Mucosa of gallbladder (tissue), 1 donor: Measurements from ENCODE around the gene MTMR3. TPM values are rescaled to one million over a fixed set of nuclear protein-coding genes. Genes with fewer than 3 reads are reported as not detected.

Experiments used
- DNase-seq: peaks from one replicate; pipeline ENCODE4 v3.0.0-alpha.2; 2020; ENCODE audit warnings: low spot score
- total RNA-seq: library from RNA; stranded (reverse); gene quantifications from one replicate; pipeline ENCODE4 v1.2.1, GENCODE V29; 2021
- donor health status: DM: no; HTN: no; CAD: no.

MTMR3 gene
- total RNA-seq, 1 donor from 2014 or later = 50.7 TPM

DNA sequence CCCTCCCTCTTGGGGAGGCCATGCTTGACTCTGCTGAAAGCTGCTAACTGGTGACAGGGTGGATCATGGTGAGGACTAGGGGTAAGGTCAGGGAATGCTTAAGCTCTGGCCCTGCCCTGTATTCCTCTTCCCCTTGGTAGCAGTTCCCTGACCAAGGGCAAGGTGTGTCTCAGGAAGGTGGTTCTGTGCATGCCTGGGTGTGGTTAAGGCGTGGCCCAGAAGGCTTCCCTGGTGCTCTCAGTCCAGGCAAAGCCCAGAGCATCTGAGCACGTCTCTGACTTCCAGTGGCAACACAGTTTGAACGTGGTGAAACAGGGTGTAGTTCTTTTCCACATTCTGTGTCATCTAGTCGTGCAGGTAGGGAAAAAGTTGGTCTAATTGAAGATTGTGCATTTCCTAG lies 144.2 kb downstream of the MTMR3 start:
- peak; percentile 48 for DNase-seq

DNA sequence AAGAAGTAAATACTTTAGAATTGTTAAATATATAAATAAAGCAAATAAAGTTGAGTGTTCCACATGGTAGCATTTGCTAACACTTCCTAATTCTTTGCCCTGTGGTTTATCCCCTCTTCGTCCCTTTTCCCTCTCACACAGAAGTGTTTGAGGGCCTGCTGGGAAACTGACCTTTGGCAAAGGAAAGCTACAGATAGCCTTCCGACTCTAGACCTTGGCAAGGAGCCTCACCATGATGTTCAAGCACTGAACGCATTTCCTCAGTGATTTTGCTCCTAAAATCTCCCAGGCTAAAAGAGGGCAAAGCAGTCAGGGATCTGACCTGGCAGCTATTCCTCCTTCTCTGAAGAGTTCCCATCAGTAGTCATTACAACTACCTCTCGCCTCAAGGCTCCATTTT lies 144.8 kb downstream of the MTMR3 start:
- DNase-seq = no peak

GRCh38 chr22:30028731-30029130 lies 145.8 kb downstream of the MTMR3 start:
- DNase-seq = no peak

- no peak for DNase-seq
Measured at GRCh38 chr22:30029512-30029911, 146.5 kb downstream of the MTMR3 start.

DNA sequence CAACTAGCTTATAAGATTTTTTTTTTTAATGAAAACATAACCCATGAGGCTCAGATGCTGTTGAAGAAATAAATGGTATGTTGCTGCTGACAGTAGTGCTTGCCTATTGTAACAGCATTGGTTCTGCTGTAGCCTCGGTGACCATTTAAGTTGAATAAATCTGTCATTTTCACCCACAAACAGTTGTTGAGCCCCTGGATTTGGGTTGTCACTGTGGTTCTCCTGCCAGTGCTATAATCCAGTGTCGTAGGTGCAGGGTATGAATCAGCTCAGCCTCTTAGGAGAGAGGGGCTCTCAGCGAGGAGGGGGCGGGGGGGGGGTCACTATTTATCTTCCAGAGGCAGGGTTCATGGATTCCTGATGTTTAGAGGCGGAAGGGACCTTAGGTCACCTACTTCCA lies 147.4 kb downstream of the MTMR3 start:
- no peak for DNase-seq

DNA sequence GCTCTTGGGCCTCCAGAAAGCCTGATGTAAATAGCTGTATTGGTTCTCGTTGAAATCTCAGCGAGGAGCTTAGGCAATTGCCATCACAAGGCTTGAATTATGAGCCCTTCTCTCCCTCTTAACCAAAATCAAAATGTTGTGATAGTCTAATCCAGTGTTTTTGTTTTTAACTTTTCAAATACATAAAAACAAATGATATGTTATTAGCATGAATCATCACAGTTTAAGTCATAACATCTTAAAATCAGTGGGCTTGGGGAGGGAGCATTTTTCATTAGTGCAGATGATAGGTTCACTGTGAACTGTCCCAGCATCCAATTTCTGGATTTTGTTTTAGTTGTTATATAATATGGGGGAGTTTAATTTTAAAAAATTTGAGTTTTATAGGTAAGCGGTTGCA lies 148.4 kb downstream of the MTMR3 start:
- DNase-seq = no peak

- DNase-seq = no peak
Measured at GRCh38 chr22:30031764-30032455, 148.9 kb downstream of the MTMR3 start.

DNA sequence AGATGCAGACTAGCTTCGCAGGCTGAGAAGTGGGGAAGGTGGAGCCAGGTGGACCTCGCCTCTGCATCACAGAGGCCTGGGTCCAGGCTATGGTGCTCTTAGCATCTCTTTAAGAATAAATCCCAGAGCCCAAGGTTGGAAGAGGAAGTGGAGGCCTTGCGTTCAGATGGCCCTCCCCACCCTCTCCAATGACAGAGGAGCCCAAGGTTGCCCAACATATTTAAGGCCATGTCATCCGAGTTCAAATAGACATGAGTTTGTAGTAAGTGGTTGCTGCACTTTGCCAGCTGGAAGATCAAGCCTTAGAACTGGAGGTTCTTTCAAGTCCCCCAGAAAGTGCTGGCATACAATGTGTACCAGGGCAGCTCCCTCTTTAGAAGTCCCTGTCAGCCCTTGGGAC lies 150.2 kb downstream of the MTMR3 start:
- no peak for DNase-seq

- no peak for DNase-seq
Measured at GRCh38 chr22:30033901-30034300, 150.9 kb downstream of the MTMR3 start.

DNA sequence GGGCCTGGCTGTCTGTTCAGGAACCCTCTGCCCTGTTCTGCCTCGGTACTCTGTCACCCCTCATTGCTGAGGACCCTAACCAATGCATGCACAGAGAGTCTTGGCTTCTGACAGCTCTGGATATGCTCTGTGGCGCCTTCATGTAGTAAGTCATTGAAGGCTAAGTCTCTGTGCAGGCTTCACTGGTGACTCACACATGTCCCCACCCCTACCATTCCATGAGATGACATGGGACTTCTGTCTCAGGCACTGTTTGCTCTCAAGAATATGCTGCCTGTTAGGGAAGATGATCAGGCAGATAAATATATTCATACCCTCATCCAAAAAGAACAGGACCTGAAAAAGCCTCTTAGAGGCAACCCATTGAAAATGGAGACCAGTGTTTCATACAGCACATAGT lies 153.7 kb downstream of the MTMR3 start:
- DNase-seq = no peak

GRCh38 chr22:30038219-30038618 lies 155.2 kb downstream of the MTMR3 start:
- peak; percentile 45 for DNase-seq

DNA sequence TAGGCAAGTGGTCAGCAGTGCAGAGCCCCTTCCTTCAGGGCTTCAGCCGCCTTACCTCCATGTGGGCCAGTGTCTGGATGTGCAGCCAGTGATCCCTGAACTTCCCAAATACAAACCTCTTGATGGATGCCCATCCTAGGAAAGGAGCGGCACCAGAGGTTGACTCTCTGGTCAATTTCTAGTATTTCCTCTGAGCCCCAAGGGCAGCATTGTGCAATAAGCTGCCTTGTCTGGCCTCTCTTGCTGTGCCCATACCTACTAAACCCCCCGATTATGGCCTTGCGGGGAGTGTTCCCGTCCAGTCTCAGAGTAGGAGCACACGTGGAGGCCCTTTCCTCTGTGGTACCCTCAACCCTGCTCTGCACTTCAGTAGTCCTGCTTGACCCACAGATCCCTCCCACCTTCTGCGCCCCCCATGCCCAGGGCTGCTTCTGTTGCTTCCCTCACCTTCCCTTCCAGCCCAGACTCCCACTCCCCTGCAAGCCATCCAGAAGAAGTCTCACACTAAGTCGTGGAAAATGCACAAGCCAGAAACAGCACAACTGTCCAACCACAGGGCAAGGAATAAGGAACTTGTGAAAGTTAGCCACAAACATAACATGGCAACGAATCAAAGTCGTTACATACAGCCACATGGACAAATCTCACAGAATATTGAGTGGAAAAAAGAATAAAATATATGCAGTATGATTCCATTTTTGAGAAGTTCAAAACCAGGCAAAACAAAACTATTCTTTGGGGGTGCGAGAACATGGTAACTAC lies 157.7 kb downstream of the MTMR3 start:
- no peak for DNase-seq

DNA sequence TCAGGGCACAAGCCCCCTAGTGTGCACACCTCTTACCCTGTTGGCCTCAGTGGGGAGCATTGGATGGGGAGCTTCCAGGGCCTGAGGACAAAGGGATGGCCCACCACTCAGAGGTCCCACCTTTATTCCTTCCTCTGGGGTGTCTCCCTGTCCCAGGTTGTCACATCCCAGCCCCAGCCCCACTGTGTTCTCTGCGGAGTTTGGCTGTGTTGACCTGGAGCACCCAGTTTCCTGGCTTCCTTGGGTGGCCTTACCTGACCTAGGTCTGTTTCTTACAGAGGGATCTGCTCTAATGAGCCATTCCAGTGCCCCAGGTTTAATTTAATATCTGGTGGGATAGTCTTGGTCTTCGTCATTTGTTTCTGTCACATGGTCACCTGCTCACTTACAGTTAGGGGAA lies 158.5 kb downstream of the MTMR3 start:
- no peak for DNase-seq

DNA sequence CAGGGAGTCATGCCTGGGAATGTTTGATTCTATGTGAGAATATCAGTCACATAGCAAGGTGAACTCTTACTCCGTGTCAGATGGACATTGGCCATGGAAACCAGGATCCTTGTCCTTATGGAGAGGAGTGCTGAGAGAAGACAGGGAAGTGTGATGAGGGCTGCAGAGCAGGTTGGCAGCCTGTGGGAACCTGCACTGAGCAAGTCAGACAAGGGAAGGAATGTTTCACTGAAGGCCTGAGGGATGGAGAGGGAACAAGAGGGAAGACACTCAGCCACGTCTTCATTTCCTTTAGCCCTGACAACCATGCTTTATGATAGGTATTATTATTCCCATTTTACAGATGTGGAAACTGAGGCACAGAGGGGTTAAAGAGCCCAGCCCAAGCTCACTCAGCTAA lies 158.9 kb downstream of the MTMR3 start:
- no peak for DNase-seq

DNA sequence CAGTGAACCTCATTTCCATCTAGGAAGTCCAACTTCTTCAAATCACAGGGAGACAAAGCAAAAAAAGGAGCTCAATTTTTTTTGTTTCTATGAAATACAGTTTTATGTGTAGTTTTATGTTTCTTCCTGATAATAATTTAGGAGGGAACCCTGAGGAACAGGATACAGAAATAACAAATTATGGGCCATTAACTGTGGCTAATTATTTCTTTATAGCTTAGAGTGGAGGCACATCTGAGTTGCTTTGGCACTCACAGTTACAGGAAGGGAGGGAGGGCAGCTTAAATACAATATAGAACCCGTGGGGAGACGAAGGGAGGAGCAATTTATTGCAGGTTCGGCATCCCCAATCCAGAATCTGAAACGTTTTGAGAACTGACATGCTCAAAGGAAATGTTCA lies 160.2 kb downstream of the MTMR3 start:
- DNase-seq = no peak

- DNase-seq = peak; percentile 86
Measured at GRCh38 chr22:30044369-30044768, 161.4 kb downstream of the MTMR3 start.

DNA sequence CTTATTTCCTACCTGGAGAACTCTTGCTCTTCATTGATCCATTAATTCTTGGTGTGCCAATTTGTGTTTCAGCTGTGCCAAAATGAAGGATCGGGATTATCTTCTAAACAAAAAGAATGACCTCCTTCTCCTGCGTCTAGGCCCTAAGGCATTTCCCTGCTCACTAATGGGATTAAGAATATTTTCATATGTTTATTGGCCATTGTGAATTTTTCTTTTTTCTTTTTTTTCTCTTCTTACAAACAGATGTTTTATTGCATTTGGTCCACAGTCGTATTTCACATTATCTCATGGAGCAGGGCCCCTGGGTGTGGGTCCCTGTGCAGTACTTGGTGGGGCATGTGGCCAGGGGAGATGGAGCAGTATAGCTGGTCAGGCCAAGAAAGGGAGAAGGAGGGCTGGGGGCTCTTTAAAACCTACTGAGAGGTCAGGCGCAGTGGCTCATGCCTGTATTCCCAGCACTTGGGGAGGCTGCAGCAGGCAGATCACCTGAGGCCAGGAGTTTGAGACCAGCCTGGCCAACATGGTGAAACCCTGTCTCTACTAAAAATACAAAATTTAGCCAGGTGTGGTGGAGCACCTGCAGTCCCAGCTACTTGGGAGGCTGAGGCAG lies 162.0 kb downstream of the MTMR3 start:
- no peak for DNase-seq

DNA sequence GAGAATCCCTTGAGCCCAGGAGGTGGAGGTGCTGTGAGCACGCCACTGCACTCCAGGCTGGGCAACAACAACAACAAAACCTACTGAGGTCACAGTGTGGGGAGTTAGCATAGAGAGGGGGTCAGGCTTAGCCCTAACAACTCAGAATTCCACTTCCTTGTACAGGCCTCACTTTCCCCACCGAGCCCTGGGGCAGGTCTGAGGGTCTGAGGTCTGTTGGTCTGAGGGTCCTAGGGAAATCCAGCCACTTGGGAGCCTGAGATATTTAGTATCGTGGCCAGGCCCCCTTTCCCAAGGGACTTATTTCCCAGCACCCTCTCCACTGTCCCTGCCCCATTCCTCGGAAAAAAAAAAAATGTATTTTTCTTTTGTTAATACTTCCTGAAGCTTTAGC lies 162.5 kb downstream of the MTMR3 start:
- no peak for DNase-seq

DNA sequence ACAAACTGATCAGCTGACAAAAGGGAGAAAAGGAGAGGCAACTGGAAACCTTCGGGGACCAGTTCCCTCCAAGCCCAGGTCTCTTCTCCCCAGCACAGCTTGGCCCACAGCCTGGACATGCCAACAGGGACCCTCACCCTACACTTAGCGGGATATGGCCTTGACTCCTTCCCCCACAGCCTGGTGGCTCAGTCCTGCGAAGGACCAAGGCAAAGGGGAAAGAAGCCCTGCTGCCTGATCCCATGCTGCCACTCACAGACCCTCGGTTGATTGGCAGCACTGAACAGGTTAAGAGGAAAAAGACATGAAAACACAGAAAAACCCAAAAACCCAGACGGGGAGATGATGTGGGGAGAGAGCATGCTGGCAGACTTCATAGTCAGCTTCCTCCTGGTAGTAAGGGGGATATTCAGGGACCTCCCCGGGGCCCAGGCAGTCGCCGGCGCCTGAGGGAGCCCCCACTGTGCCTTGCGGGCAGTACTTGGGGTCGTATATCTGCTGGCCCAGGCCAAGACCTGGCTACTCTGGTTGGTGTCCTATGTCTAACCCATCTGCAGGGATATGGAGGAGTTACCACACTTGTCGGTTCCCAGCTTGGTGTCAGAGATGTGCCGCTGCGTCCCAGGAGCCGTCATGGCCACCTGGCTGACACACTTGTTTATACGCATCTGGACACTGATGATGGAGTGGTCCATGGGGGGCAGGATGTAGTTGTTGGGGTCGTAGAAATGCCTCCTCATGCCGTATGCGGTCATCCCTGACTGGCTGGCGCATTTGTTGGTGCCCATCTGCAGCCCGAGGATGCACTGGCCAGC lies 163.1 kb downstream of the MTMR3 start:
- no peak for DNase-seq

GRCh38 chr22:30046716-30047363 lies 163.9 kb downstream of the MTMR3 start:
- DNase-seq = no peak

DNA sequence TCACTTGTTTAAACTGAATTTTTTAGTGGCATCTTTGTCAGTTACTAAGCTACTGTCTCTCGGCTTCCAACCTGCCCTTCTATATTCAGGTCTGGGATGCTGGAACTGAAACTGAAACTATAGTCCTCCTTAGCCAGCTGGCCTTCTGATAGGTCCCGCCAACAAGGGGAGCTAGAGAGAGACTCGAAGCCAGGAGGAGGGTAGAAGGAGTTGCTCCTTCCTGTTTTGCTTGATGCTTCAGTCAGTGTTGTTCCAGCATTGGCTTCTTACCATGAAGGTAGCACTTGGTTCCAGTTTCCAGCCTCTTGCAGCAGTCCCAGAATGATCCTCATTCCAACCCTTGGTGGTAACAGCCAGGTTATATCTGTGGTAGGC lies 164.4 kb downstream of the MTMR3 start:
- DNase-seq = no peak

DNA sequence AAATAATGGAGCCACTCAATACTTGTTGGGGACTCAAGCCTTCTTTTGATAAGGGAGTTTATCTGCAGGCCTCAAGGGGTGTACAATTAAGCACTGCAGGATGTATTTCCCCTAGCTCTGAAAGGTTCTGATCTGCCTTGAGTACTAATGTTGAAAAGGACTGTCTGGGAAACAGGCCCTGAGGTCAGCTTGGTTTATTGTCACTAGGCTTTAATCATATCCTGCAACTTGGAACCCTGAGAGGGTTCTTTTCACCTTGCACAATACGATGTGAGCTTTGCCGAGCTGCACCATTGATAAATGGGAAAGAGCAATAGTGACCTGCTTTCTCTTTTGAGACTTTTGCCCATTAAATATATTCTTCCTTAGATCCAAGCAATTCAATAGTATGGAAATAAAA lies 165.7 kb downstream of the MTMR3 start:
- no peak for DNase-seq
